HG03439 (cell line): ENCODE results near the gene ANAPC7.
"Not testable (repeated sequence)": the region's sequence is repeated elsewhere in the genome, so short reads cannot be mapped to it uniquely, and the experiment has no call there.

Source experiments
- ATAC-seq: cut with Tn5 transposase; IDR thresholded peaks from one replicate; pipeline ENCODE4 v1.9.1; 2021; ENCODE audit warnings: mild to moderate bottlenecking, moderate library complexity; ENCODE audit not compliant: unreplicated experiment

The ANAPC7 gene

GRCh38 chr12:110373962-110374611 lies 29.4 kb downstream of the ANAPC7 start:
- no peak for ATAC-seq

- no peak for ATAC-seq
These were observed 30.1 kb downstream of the ANAPC7 start for GRCh38 chr12:110373425-110373824.

- no peak for ATAC-seq
These were observed 30.5 kb downstream of the ANAPC7 start for GRCh38 chr12:110373025-110373424.

GRCh38 chr12:110372056-110372425 lies 31.5 kb downstream of the ANAPC7 start:
- ATAC-seq = no peak

- ATAC-seq = peak; percentile 68
These were observed 32.0 kb downstream of the ANAPC7 start for GRCh38 chr12:110371408-110372055.

- ATAC-seq = no peak
These were observed 32.7 kb downstream of the ANAPC7 start for GRCh38 chr12:110370732-110371231.

GRCh38 chr12:110369992-110370391 lies 33.5 kb downstream of the ANAPC7 start:
- ATAC-seq = no peak

- ATAC-seq = no peak
These were observed 36.2 kb downstream of the ANAPC7 start for GRCh38 chr12:110367181-110367864.

GRCh38 chr12:110366321-110367142 lies 37.0 kb downstream of the ANAPC7 start:
- no peak for ATAC-seq

- no peak for ATAC-seq
These were observed 37.8 kb downstream of the ANAPC7 start for GRCh38 chr12:110365489-110366320.

GRCh38 chr12:110361216-110361615 lies 42.3 kb downstream of the ANAPC7 start:
- no peak for ATAC-seq

GRCh38 chr12:110358384-110359097 lies 45.0 kb downstream of the ANAPC7 start:
- ATAC-seq = not testable (repeated sequence)

GRCh38 chr12:110355073-110355472 lies 48.4 kb downstream of the ANAPC7 start:
- no peak for ATAC-seq

GRCh38 chr12:110354172-110354780 lies 49.2 kb downstream of the ANAPC7 start:
- no peak for ATAC-seq

- ATAC-seq = no peak
These were observed 50.1 kb downstream of the ANAPC7 start for GRCh38 chr12:110353211-110353965.

- ATAC-seq = no peak
These were observed 51.1 kb downstream of the ANAPC7 start for GRCh38 chr12:110352401-110352800.

GRCh38 chr12:110351119-110351518 lies 52.4 kb downstream of the ANAPC7 start:
- ATAC-seq = no peak

GRCh38 chr12:110349514-110350151 lies 53.9 kb downstream of the ANAPC7 start:
- ATAC-seq = no peak
